ENCODE measurements around the gene XPNPEP1.

Gene XPNPEP1

GRCh38 chr10:109892117-109892516, 31.2 kb downstream of the XPNPEP1 start:
- DNase-seq, result no peak

- no peak for DNase-seq
Observed at GRCh38 chr10:109891105-109891504, 32.2 kb downstream of the XPNPEP1 start.

- no peak for DNase-seq
Observed at GRCh38 chr10:109889867-109890266, 33.4 kb downstream of the XPNPEP1 start.

- no peak for DNase-seq
Observed at GRCh38 chr10:109887776-109888175, 35.5 kb downstream of the XPNPEP1 start.

GRCh38 chr10:109887243-109887642, 36.1 kb downstream of the XPNPEP1 start:
- DNase-seq, result no peak

GRCh38 chr10:109886781-109887140, 36.5 kb downstream of the XPNPEP1 start:
- no peak for DNase-seq

GRCh38 chr10:109886037-109886780, 37.1 kb downstream of the XPNPEP1 start:
- DNase-seq, result no peak

- peak; percentile 44 to 53 for DNase-seq
Observed at GRCh38 chr10:109883859-109884771, 39.2 kb downstream of the XPNPEP1 start.

- DNase-seq, result no peak
Observed at GRCh38 chr10:109882251-109883057, 40.9 kb downstream of the XPNPEP1 start.

GRCh38 chr10:109881769-109882057, 41.6 kb downstream of the XPNPEP1 start:
- no peak for DNase-seq

GRCh38 chr10:109880886-109881768, 42.2 kb downstream of the XPNPEP1 start:
- no peak for DNase-seq

- DNase-seq, result no peak
Observed at GRCh38 chr10:109877546-109877945, 45.8 kb downstream of the XPNPEP1 start.

GRCh38 chr10:109875828-109876821, 47.2 kb downstream of the XPNPEP1 start:
- no peak for DNase-seq

- DNase-seq, result no peak
Observed at GRCh38 chr10:109875151-109875568, 48.2 kb downstream of the XPNPEP1 start.

GRCh38 chr10:109871476-109871875, 51.8 kb downstream of the XPNPEP1 start:
- DNase-seq, result no peak

GRCh38 chr10:109866995-109867635, 56.2 kb downstream of the XPNPEP1 start:
- DNase-seq, result no peak

- DNase-seq, result no peak
Observed at GRCh38 chr10:109866168-109866994, 56.9 kb downstream of the XPNPEP1 start.

GRCh38 chr10:109863775-109864174, 59.5 kb downstream of the XPNPEP1 start:
- DNase-seq, result no peak

- no peak for DNase-seq
Observed at GRCh38 chr10:109862738-109863137, 60.6 kb downstream of the XPNPEP1 start.

GRCh38 chr10:109862041-109862440, 61.3 kb downstream of the XPNPEP1 start:
- no peak for DNase-seq
